Measurements from ENCODE around the gene AK9.
A peak's percentile ranks its signal among the peaks of the same experiment; 100 is the strongest.

The AK9 gene

GRCh38 chr6:109695468-109695867 is 4.5 kb upstream of the AK9 start:
- DNase-seq, result peak in 1 of 2 experiments; percentile 36

GRCh38 chr6:109693111-109693510 is 2.1 kb upstream of the AK9 start:
- DNase-seq, result no peak

DNA sequence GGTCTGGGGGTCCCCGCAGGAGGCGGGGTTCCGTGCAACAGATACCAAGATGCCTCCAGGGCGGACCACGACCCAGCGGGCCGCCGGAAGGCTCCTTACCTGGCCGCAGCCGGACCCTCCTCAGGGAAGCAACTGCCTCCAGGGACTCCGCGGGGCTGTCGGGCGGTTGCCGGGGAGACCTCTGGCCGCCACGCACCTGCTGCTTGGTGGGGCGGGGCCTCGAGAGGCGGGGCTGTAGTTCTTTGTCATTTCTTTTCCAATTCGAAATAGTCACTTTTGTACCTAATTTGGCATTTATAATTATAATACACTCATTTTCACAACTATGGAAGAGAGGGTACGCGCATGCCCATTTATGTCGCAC is 647 bp downstream of the AK9 start:
- DNase-seq, result peak; percentile 71 to 75

- DNase-seq, result no peak
These were observed 3.7 kb downstream of the AK9 start for GRCh38 chr6:109687271-109687761.

GRCh38 chr6:109686566-109687265 is 4.3 kb downstream of the AK9 start:
- DNase-seq, result no peak

DNA sequence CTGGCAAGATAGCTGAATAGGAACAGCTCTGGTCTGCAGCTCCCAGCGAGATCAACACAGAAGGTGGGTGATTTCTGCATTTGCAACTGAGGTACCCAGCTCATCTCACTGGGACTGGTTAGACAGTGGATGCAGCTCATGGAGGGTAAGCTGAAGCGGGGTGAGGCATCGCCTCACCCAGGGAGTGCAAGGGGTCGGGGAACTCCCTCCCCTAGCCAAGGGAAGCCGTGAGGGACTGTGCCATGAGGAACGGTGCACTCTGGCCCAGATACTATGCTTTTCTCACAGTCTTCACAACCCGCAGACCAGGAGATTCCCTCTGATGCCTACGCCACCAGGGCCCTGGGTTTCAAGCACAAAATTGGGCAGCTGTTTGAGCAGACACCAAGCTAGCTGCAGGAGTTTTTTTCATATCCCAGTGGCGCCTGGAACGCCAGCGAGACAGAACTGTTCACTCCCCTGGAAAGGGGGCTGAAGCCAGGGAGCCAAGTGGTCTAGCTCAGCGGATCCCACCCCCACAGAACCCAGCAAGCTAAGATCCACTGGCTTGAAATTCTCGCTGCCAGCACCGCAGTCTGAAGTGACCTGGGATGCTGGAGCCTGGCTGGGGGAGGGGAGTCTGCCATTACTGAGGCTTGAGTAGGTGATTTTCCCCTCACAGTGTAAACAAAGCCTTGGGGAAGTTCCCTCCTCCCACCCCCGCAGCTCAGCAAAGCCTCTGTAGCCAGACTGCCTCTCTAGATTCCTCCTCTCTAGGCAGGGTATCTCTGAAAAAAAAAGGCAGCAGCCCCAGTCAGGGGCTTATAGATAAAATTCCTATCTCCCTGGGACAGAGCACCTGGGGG is 12.1 kb downstream of the AK9 start:
- DNase-seq, result peak; percentile 35 to 65

GRCh38 chr6:109678240-109678639 is 12.8 kb downstream of the AK9 start:
- no peak for DNase-seq

- no peak for DNase-seq
These were observed 14.3 kb downstream of the AK9 start for GRCh38 chr6:109676724-109677123.

DNA sequence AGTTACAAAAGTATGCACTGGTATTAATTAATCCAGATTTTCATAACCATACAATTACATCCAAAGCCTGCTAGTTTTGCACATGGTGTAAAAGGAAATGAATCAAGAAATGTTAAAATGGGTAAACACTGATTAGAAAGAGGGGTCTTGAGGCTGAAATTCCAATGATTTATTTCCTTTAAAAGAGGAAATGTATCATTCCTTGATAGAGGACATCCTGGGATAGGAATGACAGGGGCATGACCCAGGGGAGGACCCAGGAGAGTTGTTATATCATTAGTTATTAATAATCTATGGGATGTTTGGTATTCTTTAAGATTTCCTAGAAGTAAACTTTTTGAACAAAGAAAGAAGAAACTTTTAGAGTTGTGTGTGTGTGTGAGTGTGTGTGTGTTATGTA is 18.2 kb downstream of the AK9 start:
- no peak for DNase-seq

DNA sequence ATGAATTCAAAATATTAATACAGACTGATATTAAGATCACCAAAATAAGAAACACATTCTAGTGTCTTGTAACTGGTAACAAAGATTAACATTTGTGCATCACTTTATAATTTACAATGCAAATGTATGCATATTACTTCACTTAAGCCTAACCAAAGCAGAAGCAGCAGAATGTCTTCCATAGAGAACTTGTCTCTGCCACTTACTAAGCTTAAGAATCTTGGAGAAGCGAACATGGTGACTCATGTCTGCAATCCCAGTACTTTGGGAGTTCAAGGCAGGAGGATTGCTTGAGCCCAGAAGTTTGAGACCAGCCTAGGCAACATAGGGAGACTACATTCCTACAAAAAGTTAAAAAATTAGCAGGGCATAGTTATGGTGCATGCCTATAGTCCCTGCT is 18.8 kb downstream of the AK9 start:
- no peak for DNase-seq

DNA sequence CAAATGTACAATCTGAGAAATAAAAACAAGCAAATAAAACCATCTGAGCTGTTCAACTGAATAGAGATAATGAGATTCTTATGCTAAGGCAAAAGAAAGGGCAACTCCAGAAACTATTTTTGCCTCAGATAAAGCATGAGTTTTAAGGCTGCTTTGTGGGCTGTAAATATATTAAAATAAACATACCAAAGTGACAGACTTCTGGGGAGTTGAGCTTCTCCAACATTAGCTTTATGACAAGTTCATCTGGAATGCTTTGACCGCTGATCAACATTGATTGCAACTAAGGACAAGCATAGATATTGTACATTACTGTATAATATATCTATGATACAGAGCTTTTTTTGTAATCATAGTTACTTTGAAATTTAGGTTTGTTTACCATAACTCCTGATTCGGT is 19.3 kb downstream of the AK9 start:
- no peak for DNase-seq

DNA sequence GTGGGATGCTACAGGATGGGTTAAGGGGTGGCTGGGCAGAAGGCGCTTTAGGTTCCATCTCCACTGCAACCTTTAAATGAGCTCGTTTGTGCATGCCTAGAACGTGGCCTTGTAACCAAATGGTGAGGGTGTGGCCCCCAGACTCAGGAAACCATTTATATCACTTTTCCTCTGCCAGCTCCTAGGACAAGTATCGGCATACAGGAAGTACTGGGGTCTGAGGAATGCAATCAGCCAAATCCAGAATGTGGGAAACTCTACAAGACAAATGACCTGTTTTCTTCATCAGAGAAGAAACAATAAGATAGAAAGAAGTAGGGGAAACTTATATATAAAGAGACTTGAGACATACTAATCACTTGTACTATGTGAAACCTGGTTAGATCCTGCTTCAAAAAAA is 21.2 kb downstream of the AK9 start:
- no peak for DNase-seq

DNA sequence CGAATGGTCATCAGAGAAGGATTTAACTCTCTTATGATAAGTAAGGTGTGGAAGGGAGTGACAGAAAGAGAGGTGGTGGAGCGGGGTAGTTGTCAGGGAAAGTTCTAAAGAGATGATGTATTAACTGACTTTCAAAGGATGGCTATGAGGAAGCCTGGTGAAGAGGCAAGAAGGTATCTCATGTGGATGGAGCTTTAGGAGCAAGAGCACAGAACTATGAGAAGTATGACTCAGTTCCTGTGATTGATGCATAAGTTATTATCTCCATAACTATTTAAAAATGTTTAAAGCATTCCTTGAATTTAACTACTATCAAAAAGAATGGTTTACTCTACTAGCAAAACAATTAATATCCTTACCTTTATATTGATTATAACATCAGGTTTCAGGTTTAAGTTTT is 28.8 kb downstream of the AK9 start:
- no peak for DNase-seq

DNA sequence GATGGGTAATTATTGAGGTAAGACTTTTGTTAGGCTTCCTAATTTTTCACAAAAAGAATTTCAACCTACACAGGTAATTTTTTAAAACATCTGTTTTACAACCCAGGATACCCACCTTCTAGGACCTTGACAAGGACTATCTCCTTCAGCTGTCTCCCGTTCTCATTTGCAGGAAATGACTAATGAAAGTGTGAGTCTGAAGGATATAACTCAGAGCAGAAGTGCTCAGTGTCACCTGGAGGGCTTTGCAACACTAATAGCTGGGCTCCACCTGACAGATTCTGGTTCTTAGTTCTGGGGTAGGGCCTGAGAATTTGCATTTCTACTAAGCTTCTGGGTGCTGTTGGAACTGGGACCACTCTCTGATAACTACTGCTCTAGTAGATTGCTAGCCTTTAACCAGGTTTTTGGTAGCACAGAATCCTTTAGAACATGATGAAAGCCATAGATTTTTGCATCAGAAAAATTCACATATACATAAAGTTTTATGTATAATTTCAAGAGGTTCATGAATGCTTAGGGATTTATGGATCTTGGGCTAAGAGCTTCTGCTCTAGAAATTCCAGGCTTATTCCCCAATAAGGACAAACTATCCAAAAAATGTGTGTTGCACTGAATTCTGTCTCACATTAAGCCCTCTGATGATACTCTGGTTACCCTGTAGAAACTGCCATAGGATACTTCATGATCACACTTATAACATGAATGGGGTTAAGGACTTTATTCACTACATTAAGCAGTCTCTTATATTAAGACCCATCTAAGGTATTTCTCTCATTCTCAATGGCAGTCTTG is 30.3 kb downstream of the AK9 start:
- no peak for DNase-seq

DNA sequence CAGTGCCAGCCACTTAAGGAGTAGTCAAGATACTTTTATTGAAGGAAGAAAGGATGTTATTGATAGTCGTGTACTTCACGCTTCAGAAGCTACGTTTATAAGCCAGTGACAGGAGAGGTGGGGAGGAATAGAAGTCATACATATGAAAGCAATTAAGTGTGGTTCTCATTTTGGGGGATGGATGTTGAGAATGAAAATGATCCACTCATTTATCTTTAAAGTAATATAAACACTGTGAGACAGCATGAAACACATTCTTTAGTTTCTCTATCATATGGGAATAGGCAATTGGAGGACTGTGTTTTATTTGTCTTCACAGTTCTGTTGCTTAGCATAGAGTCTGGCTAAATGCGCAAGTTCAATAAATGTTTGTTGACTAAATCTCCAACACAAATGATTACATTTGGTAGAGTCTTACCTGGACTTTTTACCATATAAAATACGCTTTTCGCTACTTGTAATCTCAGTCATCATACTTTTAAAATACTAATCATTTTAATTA is 35.2 kb downstream of the AK9 start:
- no peak for DNase-seq

GRCh38 chr6:109653264-109653663 is 37.7 kb downstream of the AK9 start:
- DNase-seq, result no peak

GRCh38 chr6:109644131-109644530 is 46.9 kb downstream of the AK9 start:
- DNase-seq, result no peak

DNA sequence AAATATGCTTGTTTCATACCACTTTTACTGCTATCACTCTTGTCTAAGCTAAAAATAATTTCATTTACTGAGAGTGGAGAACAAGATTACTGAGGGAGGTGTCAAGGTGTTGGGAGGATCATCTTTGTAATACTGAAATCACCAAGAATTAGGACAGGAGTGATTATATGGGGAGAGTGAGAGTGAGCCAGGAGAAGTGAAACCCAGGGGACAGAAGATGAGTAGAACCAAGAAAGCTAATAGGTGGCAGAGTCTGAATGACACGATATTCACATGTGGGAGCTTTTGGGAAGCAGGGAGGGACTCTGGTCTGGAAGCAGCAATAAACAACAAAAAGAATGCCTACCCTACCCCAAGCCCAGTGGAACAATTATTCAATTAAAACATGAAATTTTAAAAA is 58.6 kb downstream of the AK9 start:
- DNase-seq, result no peak

GRCh38 chr6:109631403-109631802 is 59.6 kb downstream of the AK9 start:
- DNase-seq, result no peak

DNA sequence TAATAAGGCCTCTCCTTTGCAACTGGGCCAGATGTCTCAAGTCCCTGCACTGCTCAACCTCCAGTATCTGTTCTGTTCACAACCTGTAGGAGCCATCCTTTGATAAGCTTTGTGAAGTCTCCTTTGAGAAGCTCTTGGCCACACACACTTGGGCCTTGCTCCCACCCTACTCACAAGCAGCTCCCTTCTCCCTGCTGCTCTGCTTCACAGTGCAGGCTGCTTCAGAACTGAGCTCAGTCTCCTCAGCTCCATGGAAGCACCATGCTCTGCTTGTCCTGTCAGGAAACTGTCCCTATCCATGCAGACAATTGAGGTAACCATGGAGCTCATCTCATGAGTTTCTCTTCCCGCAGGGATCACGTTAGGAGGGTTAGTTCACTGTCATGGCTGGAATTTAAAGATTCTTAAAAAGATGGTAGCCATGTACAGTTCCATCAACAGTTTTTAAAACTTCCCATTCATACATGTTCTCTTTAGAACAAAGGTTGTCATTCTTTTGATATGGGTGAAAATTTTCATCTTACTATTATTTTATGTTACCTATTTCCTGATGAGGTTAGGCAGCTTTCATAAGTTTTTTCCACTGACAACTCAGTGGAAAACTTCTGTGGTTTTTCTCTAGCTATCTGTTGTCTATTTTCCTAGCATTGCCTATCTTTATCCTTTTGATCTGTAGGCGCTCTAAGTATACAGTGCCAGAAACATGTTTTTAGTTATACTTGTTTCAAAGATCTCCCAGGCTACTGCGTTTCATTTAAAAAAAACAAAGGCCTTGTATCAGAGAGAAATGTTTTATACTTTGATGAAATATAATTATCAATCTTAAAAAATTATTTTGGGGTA is 62.6 kb downstream of the AK9 start:
- DNase-seq, result no peak

DNA sequence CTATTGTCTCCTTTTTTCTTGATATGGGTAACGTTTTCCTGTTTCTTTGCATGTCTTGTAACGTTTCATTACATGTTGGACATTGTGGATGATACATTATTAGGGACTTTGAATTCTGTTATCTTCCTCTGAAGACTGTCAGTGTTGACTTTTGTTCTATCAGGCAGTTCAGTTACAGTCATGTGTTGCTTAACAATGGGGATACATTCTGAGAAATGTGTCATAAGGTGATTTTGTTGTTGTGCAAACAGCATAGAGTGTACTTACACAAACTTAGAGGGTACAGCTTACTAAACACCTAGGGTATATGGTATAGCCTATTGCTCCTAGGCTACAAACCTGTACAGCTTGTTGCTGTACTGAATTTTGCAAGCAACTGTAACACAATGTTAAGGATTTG is 64.7 kb downstream of the AK9 start:
- DNase-seq, result no peak

DNA sequence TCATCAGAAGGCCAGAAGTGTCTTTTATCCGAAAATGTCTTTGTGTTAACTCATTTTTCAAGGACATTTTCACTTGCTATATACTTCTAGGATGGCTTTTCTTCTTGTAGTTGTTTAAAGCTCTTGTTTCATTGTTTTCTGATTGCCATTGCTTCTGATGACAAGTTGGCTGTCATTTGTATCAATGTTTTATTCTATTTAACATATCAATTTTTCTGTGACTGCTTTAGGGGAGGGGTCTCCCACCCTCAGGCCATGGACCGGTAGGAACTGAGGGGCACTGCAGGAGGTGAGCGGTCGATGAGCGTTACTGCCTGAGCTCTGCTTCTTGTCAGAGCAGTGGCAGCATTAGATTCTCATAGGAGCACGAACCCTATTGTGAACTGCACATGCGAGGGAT is 65.8 kb downstream of the AK9 start:
- no peak for DNase-seq

All from SHP77 (cell line).